ENCODE data around the gene MINAR1. TPM values are rescaled to one million over a fixed set of nuclear protein-coding genes. Genes with fewer than 3 reads are reported as not detected.

MINAR1 gene
- polyA plus RNA-seq, 1 of the 3 experiments (the other 2 are of a cell fraction): 0.35 TPM

DNA sequence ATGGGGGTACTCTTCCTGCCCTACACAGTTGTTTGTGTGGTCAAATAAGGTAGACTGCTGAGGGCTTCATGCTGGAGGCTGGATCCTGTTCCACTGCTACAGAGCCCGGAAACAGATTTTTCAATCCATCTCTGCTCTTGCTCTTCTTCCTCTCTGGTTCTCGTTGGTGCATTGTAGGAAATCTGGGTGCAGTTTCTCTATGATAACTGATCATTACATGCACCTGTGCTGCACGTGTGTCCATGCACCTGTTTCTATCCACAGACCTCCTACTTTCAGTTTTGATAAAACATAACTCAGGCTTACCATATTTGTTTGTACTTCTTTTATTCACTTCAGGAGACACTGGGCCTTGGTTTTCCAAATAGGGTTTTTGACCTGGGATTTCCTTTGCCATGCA lies 21.3 kb downstream of the MINAR1 start:
- H3F3A ChIP-seq (replicated peaks; ENCODE audit: insufficient read depth): no peaks in the 10 kb centered on the region
- H3K36me3 ChIP-seq (replicated peaks in 1 of 2; ENCODE audit: control insufficient read depth in 1 of 2, insufficient read depth in 2 of 2, low read length in 1 of 2): no peaks in the 10 kb centered on the region

More for the DNA sequence above, 21.3 kb downstream of the MINAR1 start:
- Histone ChIP-seq H3K9ac (no peak overlapping the region), H2AFZ (ENCODE audit: low read depth) (no peak overlapping the region), H3K27ac (ENCODE audit: low read depth in 2 of 2, low read length in 1 of 2) (no peak overlapping the region), H3K4me2 (no peak overlapping the region), H4K20me1 (ENCODE audit: insufficient read depth) (no peaks in the 10 kb centered on the region), H3K4me3 (ENCODE audit: low read depth in 2 of 2, low read length in 1 of 2) (no peak overlapping the region), H3K9me2 (no peaks in the 10 kb centered on the region), H3K4me1 (ENCODE audit: control insufficient read depth in 1 of 2, insufficient read depth in 2 of 2, low read depth in 1 of 2, low read length in 1 of 2) (no peaks in the 10 kb centered on the region), H3K9me3 (no peaks in the 10 kb centered on the region), H3K27me3 (ENCODE audit: insufficient read depth) (no peaks in the 10 kb centered on the region), H3K79me2 (ENCODE audit: insufficient read depth) (no peaks in the 10 kb centered on the region)
- ChIA-PET CTCF (no interaction called here), POLR2A (no interaction called here)
- no peak for DNase-seq
- no peak for TF ChIP-seq CHD2 (IDR thresholded peaks at IDR 0.05; ENCODE audit: low read length, partially characterized antibody)
- TF ChIP-seq ELF1 (IDR thresholded peaks at IDR 0.05): no peak
- TF ChIP-seq, protein P1, sequence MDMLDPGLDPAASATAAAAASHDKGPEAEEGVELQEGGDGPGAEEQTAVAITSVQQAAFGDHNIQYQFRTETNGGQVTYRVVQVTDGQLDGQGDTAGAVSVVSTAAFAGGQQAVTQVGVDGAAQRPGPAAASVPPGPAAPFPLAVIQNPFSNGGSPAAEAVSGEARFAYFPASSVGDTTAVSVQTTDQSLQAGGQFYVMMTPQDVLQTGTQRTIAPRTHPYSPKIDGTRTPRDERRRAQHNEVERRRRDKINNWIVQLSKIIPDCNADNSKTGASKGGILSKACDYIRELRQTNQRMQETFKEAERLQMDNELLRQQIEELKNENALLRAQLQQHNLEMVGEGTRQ (IDR thresholded peaks at IDR 0.05; ENCODE audit: borderline replicate concordance, low read depth, low read length): no peak
- TF ChIP-seq CTCF (IDR thresholded peaks at IDR 0.05): no peak
- TF ChIP-seq MXI1 (IDR thresholded peaks at IDR 0.05; ENCODE audit: low read depth, low read length): no peak
- TF ChIP-seq FOSL2 (IDR thresholded peaks at IDR 0.05; ENCODE audit: borderline replicate concordance, low read depth): no peak
- no peak for TF ChIP-seq EP300 (IDR thresholded peaks at IDR 0.05; ENCODE audit: borderline replicate concordance in 1 of 2, low read depth in 1 of 2, low read length in 1 of 2)
- TF ChIP-seq, protein P2, sequence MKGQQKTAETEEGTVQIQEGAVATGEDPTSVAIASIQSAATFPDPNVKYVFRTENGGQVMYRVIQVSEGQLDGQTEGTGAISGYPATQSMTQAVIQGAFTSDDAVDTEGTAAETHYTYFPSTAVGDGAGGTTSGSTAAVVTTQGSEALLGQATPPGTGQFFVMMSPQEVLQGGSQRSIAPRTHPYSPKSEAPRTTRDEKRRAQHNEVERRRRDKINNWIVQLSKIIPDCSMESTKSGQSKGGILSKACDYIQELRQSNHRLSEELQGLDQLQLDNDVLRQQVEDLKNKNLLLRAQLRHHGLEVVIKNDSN (IDR thresholded peaks at IDR 0.05; ENCODE audit: borderline replicate concordance, low read depth): no peak
- TF ChIP-seq YY1 (IDR thresholded peaks at IDR 0.05; ENCODE audit: low read depth): no peak
- no peak for TF ChIP-seq RAD21 (IDR thresholded peaks at IDR 0.05; ENCODE audit: low read length)
- TF ChIP-seq SIN3A (IDR thresholded peaks at IDR 0.05; ENCODE audit: borderline replicate concordance, low read depth, low read length): no peak
- no peak for TF ChIP-seq JUND (IDR thresholded peaks at IDR 0.05)
- TF ChIP-seq GATA2 (CRISPR knock-in tag; IDR thresholded peaks at IDR 0.05): no peak
- TF ChIP-seq, protein P3, sequence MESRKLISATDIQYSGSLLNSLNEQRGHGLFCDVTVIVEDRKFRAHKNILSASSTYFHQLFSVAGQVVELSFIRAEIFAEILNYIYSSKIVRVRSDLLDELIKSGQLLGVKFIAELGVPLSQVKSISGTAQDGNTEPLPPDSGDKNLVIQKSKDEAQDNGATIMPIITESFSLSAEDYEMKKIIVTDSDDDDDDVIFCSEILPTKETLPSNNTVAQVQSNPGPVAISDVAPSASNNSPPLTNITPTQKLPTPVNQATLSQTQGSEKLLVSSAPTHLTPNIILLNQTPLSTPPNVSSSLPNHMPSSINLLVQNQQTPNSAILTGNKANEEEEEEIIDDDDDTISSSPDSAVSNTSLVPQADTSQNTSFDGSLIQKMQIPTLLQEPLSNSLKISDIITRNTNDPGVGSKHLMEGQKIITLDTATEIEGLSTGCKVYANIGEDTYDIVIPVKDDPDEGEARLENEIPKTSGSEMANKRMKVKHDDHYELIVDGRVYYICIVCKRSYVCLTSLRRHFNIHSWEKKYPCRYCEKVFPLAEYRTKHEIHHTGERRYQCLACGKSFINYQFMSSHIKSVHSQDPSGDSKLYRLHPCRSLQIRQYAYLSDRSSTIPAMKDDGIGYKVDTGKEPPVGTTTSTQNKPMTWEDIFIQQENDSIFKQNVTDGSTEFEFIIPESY (IDR thresholded peaks at IDR 0.05; ENCODE audit: borderline replicate concordance, low read depth): no peak
- TF ChIP-seq RCOR1 (IDR thresholded peaks at IDR 0.05; ENCODE audit: low read length): no peak
- TF ChIP-seq TAF1 (IDR thresholded peaks at IDR 0.05; ENCODE audit: borderline replicate concordance, low read depth, low read length): no peak
- no peak for TF ChIP-seq NRF1 (IDR thresholded peaks at IDR 0.05; ENCODE audit: low read depth, low read length)
- no peak for TF ChIP-seq MAX (IDR thresholded peaks at IDR 0.05; ENCODE audit: low read depth)
- no peak for TF ChIP-seq IRF3 (IDR thresholded peaks at IDR 0.05; ENCODE audit: low read depth, low read length)
- TF ChIP-seq FOXM1 (IDR thresholded peaks at IDR 0.05; ENCODE audit: low read depth): no peak
- WGBS (ENCODE audit: low lambda C conversion rate): 42% methylated on average over 3 of the region's 3 CpGs
